ENCODE measurements around the gene ZNF841.

DNA sequence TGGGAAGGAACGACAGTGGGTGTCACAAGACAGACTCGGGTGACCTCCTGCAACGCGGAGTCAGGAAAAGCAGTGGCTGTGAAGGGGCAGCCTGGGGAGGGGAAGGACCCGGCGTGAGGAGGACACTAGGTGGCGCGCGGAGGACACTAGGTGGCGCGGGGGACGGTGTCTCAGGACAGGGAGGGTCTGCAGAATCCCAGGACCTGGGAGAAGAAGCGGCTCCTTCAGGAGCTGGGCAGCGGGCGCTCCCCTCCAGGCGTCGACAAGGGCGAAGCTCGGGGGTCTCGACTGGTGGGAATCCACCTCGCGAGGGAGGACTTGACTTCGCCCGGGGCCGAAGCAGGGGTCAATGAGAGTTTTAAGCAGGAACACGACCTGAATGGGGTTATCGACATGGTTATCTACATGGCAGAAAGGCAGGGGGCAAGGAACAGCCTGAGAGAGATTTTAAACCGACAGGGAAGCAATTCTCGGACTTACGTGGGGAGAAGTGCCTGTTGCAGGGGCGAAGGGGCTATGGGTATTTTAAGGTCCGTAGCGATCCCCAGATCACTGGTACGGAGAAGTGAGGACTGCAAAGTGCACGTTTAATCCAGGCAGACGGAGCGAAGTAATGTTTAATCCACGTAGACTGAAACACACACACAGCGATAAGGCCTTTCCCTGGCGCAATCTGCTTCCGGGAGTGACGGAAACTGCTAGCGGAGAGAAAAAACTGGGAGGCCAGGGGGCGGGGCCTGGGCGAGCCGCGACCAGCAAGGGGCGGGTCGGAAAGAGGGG lies 43.9 kb upstream of the ZNF841 start, which contains the start of gene ZNF616:
- TF ChIP-seq, protein P1, sequence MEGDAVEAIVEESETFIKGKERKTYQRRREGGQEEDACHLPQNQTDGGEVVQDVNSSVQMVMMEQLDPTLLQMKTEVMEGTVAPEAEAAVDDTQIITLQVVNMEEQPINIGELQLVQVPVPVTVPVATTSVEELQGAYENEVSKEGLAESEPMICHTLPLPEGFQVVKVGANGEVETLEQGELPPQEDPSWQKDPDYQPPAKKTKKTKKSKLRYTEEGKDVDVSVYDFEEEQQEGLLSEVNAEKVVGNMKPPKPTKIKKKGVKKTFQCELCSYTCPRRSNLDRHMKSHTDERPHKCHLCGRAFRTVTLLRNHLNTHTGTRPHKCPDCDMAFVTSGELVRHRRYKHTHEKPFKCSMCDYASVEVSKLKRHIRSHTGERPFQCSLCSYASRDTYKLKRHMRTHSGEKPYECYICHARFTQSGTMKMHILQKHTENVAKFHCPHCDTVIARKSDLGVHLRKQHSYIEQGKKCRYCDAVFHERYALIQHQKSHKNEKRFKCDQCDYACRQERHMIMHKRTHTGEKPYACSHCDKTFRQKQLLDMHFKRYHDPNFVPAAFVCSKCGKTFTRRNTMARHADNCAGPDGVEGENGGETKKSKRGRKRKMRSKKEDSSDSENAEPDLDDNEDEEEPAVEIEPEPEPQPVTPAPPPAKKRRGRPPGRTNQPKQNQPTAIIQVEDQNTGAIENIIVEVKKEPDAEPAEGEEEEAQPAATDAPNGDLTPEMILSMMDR (IDR thresholded peaks at IDR 0.05): peak; percentile 69 to 89 (median 86)
- peak in 2 of 4 donors; percentile 24 to 79 for TF ChIP-seq POLR2A (IDR thresholded peaks at IDR 0.05)
- peak in 1 of 4 donors; percentile 17 for TF ChIP-seq EP300 (IDR thresholded peaks at IDR 0.05)
